Tongue (tissue), 2 donors: ENCODE results near the gene MAP3K3. TPM values are rescaled to one million over a fixed set of nuclear protein-coding genes. Genes with fewer than 3 reads are reported as not detected.

ENCODE experiments used
- DNase-seq: peaks from one replicate; pipeline ENCODE4 v3.0.0-alpha.2; 2015
- total RNA-seq: library from RNA; depleted of rRNA; stranded (reverse); fragments of >200 nt; gene quantifications from one replicate; pipeline ENCODE4 v1.2.3, GENCODE V29; 2014

The MAP3K3 gene
- total RNA-seq, 1 donor from 2014 or later = 49.0 TPM

- DNase-seq = no peak
These were observed 72.2 kb downstream of the MAP3K3 start for GRCh38 chr17:63694229-63694949.

GRCh38 chr17:63694950-63695773 is 72.9 kb downstream of the MAP3K3 start:
- no peak for DNase-seq

- DNase-seq = no peak
These were observed 73.7 kb downstream of the MAP3K3 start for GRCh38 chr17:63695889-63696288.

- DNase-seq = peak; percentile 17
These were observed 74.3 kb downstream of the MAP3K3 start for GRCh38 chr17:63696381-63696961.

- peak; percentile 21 for DNase-seq
These were observed 75.4 kb downstream of the MAP3K3 start for GRCh38 chr17:63697341-63698286.

- DNase-seq = no peak
These were observed 76.2 kb downstream of the MAP3K3 start for GRCh38 chr17:63698381-63698885.

DNA sequence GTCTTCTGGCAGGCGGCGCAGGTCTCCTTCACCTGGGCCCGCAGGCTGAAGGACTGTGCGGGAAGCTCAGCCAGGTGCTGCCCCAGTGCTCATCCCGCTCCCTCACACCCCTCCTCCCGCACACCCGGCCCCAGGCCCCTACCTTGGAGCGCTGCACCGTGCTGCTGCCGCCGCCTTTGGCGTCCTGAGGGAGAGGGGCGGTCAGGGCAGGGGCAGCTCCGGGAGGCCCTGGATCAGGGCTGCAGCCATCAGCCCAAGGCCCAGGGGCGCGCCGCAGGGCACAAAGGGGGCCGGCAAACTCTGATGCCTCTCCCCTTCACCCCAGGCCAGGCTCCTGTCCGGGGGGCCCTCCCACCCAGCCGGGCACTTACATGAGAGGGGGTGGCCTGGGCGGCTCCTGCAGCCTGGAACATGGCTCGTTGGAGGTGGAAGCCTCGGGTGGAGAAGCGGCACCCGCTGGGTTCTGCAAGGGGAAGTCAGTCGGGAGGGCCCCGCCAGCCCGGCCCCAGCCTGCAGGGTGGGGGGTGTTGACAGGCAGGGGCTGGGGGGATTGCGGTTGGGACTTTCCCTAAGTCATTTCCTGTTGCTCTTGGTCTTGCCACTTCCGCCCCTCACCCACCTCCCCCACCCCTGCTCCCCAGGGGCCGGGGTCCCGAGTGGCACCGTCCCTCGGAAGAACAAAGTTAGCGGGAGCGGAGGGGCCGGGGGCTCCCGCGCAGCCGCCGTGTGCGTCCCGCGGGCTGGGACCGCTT is 76.8 kb downstream of the MAP3K3 start:
- DNase-seq = peak; percentile 35

GRCh38 chr17:63699638-63700527 is 77.7 kb downstream of the MAP3K3 start, which contains the start of gene LIMD2:
LIMD2 (minus strand) TSS chr17:63700125; CDS start chr17:63699298, 827 bp downstream.
- DNase-seq = peak; percentile 66

DNA sequence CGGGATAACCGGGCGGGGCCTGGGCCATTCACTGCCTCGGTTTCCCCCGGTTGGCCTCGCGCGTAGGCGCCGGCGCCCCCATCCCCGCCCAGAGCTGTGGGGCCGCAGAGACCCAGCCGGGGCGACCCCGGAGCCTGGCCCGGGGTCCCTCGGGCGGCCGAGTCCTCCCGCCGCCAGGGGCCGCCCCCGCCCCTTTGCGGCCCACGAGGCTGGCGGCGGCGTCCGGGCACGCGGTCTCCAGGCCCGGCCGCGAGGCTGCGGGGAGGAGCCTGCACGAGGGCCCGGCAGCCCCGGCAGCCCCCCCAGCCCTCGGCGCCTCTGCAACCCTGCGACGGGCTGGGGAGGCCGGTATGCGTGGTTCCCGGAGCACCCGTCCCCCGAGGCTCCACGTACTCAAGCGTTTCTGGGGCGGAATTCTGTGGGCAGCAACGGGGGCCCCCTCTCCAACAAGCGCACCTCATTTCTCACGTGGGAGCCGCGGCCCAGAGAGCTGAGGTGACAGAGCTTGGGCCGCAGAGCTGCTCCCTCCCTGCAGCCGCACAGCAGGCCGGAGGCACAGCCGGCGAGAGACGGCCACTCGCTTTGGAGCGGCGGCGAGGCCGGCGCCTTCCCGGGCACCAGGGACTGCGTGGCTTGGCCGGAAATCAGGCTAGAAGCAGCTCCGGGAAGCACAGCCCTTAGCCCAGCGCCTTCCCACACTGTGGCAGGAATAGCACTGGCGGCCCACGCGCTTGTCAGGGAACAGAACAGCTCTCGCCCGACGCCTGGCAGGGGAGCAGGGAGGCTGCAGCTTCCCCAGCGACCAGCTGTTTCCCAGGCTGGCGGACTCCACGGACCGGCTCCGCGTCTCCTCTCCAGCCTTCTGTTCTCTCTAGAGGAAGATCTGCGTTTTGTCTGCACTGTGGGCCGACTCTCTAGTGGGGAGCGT is 78.6 kb downstream of the MAP3K3 start:
- DNase-seq = peak; percentile 61

- DNase-seq = no peak
These were observed 79.2 kb downstream of the MAP3K3 start for GRCh38 chr17:63701456-63701820.

DNA sequence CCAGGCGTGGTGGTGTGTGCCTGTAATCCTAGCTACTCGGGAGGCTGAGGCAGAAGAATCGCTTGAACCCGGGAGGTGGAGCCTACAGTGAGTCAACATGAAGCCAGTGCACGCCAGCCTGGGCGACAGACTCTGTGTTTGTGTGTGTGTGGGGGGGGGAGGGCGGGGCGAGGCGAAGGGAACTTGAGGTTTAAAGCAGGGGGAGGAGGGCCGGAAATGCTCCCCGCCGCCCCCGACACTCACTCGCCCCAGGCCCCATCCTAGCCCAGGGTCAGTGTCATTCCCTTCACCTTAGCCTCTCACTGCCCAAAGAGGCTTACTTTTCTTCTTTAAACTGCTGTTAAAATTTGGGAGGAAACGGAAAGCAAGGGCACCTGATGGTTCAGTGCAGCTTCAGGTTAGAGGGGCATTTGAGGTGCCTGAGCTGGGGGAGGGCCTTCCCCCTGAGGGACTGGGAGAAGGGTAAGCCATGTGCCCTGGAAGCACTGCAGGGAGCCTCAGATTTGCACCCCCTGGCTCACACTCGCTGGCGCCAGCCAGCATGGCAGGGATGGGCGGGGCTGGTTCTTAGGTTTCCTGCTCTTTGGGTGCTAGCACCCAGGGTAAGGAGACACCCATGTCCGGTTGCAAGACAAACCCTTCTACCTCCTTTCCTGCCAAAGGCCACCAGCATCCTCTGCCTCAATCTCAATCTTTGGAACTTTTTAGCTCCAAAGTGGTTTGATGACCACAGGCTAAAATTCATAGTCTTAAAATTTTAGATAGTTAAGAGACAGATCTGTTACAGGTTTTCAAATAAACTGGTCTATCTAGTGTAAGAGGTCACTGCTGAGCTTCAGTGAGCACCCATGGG is 79.9 kb downstream of the MAP3K3 start:
- no peak for DNase-seq

DNA sequence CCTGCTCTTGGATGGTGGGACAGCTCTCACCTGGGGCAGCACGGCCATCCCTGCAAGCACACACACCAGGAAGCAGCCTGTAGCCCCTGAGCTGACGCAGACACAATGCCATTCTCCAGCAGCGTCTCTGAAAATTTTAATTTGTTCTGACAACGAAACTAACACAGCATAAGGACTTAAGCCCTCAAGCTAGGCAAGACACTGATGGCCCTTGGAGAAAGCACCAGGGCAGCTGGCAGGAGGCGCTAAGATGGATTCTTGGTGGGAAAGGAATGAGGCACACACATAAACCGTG is 80.5 kb downstream of the MAP3K3 start:
- DNase-seq = no peak

- DNase-seq = no peak
These were observed 80.8 kb downstream of the MAP3K3 start for GRCh38 chr17:63703029-63703428.

DNA sequence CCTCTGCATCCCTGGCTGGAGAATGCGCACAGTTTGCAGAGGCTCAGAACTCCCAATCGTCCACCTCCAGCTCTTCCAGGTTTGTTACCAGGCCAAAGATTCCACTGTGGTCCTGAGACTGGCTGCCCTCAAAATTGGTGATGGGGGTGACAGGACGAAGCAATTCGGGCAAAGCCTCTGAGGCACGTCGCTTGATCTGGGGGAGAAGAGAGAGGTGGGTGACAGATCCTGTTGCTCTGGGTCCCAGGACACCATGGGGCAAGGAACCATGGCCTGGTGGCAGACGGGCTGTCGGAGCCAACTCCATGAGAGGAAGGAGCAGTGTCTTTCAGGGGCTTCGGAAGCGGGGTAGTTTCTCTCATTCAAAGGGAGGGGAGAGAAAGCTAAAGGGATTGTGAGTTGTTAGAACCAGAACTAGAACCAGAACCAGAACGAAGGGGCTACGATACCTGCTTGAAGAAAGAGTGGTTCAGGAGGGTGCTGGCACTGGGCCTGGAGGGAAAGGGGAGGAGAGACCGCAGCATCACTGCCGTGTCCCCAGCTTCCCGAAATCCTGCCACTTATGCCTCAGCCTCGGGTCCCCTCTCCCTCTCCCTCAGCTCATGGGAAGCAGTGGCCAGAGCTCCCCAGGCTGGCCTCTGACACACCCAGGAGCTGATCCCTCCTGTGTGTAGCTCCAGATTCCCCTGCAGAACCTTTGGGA is 81.5 kb downstream of the MAP3K3 start:
- DNase-seq = no peak

DNA sequence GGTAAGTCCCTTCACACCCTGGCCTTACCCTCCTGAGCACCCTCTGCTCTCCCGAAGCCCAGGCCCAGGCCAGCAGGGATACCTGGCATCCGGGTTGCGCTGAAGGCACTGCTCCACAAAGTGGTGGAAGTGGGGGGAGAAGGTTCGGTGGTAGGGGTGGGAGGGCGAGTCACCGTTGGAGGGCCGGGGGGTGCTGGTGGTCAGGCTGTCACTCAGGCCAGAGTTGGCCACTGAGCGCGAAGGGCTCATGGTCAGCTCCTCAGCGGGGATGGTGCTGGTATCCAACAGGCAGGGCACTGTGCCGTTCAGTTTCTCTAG is 82.0 kb downstream of the MAP3K3 start:
- DNase-seq = no peak

DNA sequence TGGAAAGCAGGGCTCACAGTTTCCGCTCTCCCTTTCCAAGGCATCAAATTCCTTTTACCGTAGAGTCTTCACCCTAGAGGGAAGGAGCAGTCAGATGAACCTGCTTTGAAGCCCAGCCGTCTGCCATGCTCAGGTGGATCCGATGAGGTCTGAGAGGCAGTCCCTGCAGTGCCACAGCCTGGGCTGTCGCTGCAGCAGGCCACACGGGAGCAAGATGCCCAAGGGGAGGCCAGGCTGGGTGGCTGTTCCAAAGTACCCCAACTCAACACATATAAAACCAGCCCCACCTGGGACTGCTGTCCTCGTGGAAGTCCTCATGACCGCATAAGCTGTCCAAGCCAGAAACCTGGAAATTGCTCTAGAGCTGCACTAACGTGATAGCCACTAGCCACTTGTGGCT is 82.6 kb downstream of the MAP3K3 start:
- no peak for DNase-seq

DNA sequence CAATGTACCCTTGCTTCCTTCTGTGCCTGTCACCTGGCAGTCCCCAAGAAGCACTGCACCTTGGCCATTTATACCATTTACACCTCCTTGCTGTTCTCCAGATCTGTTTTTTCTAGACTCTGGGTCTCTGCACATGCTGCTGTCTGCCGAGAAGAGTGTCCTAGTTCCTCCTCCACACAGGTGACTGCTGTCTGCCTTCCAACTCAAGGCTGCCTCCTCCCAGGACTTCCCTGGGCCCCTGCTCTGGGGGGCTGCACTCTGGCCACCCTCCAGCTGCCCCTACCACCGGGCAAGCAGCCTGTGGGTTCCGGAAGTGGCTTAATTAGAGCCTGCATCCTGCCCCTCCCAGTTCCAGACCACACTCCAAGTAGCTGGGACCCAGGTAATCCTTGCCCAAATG is 83.4 kb downstream of the MAP3K3 start:
- no peak for DNase-seq
